Bronchial epithelial cell (primary cell): ENCODE data around the gene SNX9. TPM values are rescaled to one million over a fixed set of nuclear protein-coding genes. Genes with fewer than 3 reads are reported as not detected.

Source experiments
- DNase-seq: peaks from one replicate; pipeline ENCODE4 v3.0.0-alpha.2; 2010; ENCODE audit warnings: low read depth
- FAIRE-seq: peaks from 2 replicates; lab custom pipeline; 2011; peaks lifted over from hg19 to GRCh38; lab: Jason Lieb, UNC
- H3K27me3 ChIP-seq: 2 replicates; pipeline ENCODE4 v1.5.1; 2011; ENCODE audit warnings: low read length; ENCODE audit not compliant: control insufficient read depth, insufficient read depth
- H3K36me3 ChIP-seq: 2 replicates; pipeline ENCODE4 v1.5.1; 2011; ENCODE audit warnings: low read length; ENCODE audit not compliant: control insufficient read depth, insufficient read depth
- H3K4me3 ChIP-seq: 2 replicates; pipeline ENCODE4 v1.5.1; 2011; ENCODE audit warnings: mild to moderate bottlenecking, low read depth, low read length, control low read depth
- total RNA-seq: library from RNA; depleted of rRNA; stranded (reverse); fragments of >200 nt; gene quantifications from 2 replicates; pipeline ENCODE4 v1.2.1, GENCODE V29; 2014
- TF ChIP-seq, protein P1 (sequence below): IDR thresholded peaks from 2 replicates; pipeline ENCODE4 v1.5.1; 2011; ENCODE audit warnings: mild to moderate bottlenecking, moderate library complexity, low read length, control low read depth, inconsistent platforms; ENCODE audit not compliant: insufficient read depth, severe bottlenecking

The SNX9 gene
- total RNA-seq, 1 donor from 2014 or later = 26.6 TPM

DNA sequence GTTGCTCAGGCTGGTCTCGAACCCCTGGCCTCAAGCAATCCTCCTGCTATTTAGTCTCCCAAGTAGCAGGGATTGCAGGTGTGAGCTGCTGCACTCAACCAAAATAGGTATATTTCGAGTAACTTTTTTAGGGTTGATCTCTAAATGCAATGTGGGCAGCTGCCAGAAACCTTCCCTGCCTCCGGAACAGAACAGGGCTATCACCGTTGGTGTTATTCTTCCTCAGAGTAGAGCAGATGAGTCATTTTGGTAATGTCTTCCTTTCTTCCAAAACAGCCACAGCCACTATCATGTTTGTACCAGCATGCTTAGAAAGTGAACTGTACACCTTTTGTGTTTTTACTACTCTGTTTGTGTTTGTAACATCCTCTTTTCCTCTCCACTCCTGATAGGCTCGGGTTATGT is 44.1 kb downstream of the SNX9 start:
- no peak for FAIRE-seq

GRCh38 chr6:157867981-157868380 is 44.9 kb downstream of the SNX9 start:
- TF ChIP-seq, protein P1, sequence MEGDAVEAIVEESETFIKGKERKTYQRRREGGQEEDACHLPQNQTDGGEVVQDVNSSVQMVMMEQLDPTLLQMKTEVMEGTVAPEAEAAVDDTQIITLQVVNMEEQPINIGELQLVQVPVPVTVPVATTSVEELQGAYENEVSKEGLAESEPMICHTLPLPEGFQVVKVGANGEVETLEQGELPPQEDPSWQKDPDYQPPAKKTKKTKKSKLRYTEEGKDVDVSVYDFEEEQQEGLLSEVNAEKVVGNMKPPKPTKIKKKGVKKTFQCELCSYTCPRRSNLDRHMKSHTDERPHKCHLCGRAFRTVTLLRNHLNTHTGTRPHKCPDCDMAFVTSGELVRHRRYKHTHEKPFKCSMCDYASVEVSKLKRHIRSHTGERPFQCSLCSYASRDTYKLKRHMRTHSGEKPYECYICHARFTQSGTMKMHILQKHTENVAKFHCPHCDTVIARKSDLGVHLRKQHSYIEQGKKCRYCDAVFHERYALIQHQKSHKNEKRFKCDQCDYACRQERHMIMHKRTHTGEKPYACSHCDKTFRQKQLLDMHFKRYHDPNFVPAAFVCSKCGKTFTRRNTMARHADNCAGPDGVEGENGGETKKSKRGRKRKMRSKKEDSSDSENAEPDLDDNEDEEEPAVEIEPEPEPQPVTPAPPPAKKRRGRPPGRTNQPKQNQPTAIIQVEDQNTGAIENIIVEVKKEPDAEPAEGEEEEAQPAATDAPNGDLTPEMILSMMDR = no peak
- DNase-seq (no peak), FAIRE-seq (no peak)
- Histone ChIP-seq H3K27me3 (no peaks in the 10 kb centered on the region), H3K4me3 (no peak overlapping the region), H3K36me3 (peaks cover 20% of the 10 kb centered on the region)

More for the DNA sequence above, 44.1 kb downstream of the SNX9 start:
- TF ChIP-seq, protein P1 = no peak
- peak; percentile 43 for DNase-seq
- Histone ChIP-seq H3K27me3 (no peaks in the 10 kb centered on the region), H3K4me3 (no peak overlapping the region), H3K36me3 (peaks cover 17% of the 10 kb centered on the region)

GRCh38 chr6:157868835-157869234 is 45.8 kb downstream of the SNX9 start:
- no peaks in the 10 kb centered on the region for H3K27me3 ChIP-seq
- peaks cover 20% of the 10 kb centered on the region for H3K36me3 ChIP-seq
- no peak overlapping the region for H3K4me3 ChIP-seq
- FAIRE-seq = no peak
- DNase-seq = no peak
- TF ChIP-seq, protein P1 = no peak

GRCh38 chr6:157869673-157870302 is 46.7 kb downstream of the SNX9 start:
- no peak overlapping the region for H3K4me3 ChIP-seq
- TF ChIP-seq, protein P1 = no peak
- DNase-seq = no peak
- H3K27me3 ChIP-seq = no peaks in the 10 kb centered on the region
- peak; percentile 40 for FAIRE-seq
- H3K36me3 ChIP-seq = peaks cover 20% of the 10 kb centered on the region

DNA sequence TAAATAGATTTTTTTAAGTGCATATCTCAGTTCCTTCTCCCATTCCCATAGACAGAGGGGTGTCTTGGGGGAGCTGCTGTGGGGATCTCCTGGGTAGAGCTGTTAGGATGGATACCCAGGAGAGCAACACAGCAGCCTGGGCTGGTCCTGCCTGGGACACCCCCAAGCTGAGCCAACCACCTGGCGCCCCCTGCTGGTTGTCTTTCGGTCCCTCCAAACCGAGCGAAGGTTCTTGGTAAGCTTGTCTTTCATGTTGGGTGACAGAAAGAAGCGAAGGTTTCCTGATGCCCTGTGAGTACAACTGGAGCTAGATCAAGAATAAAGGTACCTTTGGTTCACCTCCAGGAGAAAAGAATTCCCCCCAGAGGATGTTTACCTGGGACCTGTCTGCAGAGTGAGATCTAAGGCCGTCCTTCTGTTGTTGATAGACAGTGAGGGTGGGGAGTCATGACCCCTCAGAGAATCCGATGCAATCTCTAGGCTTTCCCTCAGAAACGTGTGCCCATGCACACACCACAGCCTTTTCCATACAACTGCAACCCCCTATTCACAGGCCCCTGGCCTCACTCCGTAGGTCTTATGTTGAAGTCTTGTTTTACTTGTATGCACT is 50.8 kb downstream of the SNX9 start:
- Histone ChIP-seq H3K36me3 (peaks cover 24% of the 10 kb centered on the region), H3K4me3 (no peak overlapping the region), H3K27me3 (no peaks in the 10 kb centered on the region)
- TF ChIP-seq, protein P1 = peak; percentile 91
- DNase-seq (peak; percentile 60), FAIRE-seq (no peak)

GRCh38 chr6:157877149-157877548 is 54.1 kb downstream of the SNX9 start:
- no peak for FAIRE-seq
- H3K36me3 ChIP-seq = peaks cover 10% of the 10 kb centered on the region
- TF ChIP-seq, protein P1 = no peak
- no peak overlapping the region for H3K4me3 ChIP-seq
- DNase-seq = no peak
- H3K27me3 ChIP-seq = no peaks in the 10 kb centered on the region
